Stimulated activated CD4-positive, alpha-beta T cell treated with anti-CD3 and anti-CD28 coated beads, Interleukin-1b, Interleukin-23, amount 100 ng/mL, for 4 hours (primary cell): ENCODE data around the gene ARHGAP18.

Experiments
- DNase-seq, 2 donors: peaks; one replicate each; pipeline ENCODE4 v3.0.0-alpha.2; 2020; ENCODE audit warnings: low read depth in 2 of 2

The ARHGAP18 gene

GRCh38 chr6:129709769-129710449 is at the start of gene ARHGAP18:
TSS of gene ARHGAP18 (minus strand) at chr6:129710177. CDS start at chr6:129710136, 41 bp downstream.
- peak; percentile 37 to 49 for DNase-seq

GRCh38 chr6:129755787-129756186 is 45.8 kb upstream of the ARHGAP18 start:
- DNase-seq: no peak

- no peak for DNase-seq
Observed at GRCh38 chr6:129754750-129755149, 44.8 kb upstream of the ARHGAP18 start.

GRCh38 chr6:129753422-129753821 is 43.4 kb upstream of the ARHGAP18 start:
- no peak for DNase-seq

- DNase-seq: no peak
Observed at GRCh38 chr6:129751384-129751783, 41.4 kb upstream of the ARHGAP18 start.

GRCh38 chr6:129750360-129750759 is 40.4 kb upstream of the ARHGAP18 start:
- no peak for DNase-seq

- no peak for DNase-seq
Observed at GRCh38 chr6:129749749-129750120, 39.8 kb upstream of the ARHGAP18 start.

- DNase-seq: no peak
Observed at GRCh38 chr6:129748901-129749748, 39.1 kb upstream of the ARHGAP18 start.

GRCh38 chr6:129748212-129748900 is 38.4 kb upstream of the ARHGAP18 start:
- DNase-seq: peak; percentile 19 to 50

- DNase-seq: no peak
Observed at GRCh38 chr6:129747588-129748112, 37.7 kb upstream of the ARHGAP18 start.

GRCh38 chr6:129744880-129745237 is 34.9 kb upstream of the ARHGAP18 start:
- DNase-seq: no peak

GRCh38 chr6:129744201-129744879 is 34.4 kb upstream of the ARHGAP18 start:
- no peak for DNase-seq

GRCh38 chr6:129740013-129740412 is 30.0 kb upstream of the ARHGAP18 start:
- DNase-seq: no peak

- no peak for DNase-seq
Observed at GRCh38 chr6:129736105-129736504, 26.1 kb upstream of the ARHGAP18 start.

- DNase-seq: no peak
Observed at GRCh38 chr6:129733290-129733689, 23.3 kb upstream of the ARHGAP18 start.

GRCh38 chr6:129732542-129732941 is 22.6 kb upstream of the ARHGAP18 start:
- no peak for DNase-seq

GRCh38 chr6:129732034-129732433 is 22.1 kb upstream of the ARHGAP18 start:
- DNase-seq: no peak

GRCh38 chr6:129731428-129731827 is 21.5 kb upstream of the ARHGAP18 start:
- no peak for DNase-seq

- peak in 1 of 2 donors; percentile 35 for DNase-seq
Observed at GRCh38 chr6:129730477-129731165, 20.6 kb upstream of the ARHGAP18 start.

- DNase-seq: no peak
Observed at GRCh38 chr6:129726650-129727049, 16.7 kb upstream of the ARHGAP18 start.

GRCh38 chr6:129725341-129725740 is 15.4 kb upstream of the ARHGAP18 start:
- DNase-seq: no peak
